ENCODE results near the gene LRRC4.

Gene LRRC4

DNA sequence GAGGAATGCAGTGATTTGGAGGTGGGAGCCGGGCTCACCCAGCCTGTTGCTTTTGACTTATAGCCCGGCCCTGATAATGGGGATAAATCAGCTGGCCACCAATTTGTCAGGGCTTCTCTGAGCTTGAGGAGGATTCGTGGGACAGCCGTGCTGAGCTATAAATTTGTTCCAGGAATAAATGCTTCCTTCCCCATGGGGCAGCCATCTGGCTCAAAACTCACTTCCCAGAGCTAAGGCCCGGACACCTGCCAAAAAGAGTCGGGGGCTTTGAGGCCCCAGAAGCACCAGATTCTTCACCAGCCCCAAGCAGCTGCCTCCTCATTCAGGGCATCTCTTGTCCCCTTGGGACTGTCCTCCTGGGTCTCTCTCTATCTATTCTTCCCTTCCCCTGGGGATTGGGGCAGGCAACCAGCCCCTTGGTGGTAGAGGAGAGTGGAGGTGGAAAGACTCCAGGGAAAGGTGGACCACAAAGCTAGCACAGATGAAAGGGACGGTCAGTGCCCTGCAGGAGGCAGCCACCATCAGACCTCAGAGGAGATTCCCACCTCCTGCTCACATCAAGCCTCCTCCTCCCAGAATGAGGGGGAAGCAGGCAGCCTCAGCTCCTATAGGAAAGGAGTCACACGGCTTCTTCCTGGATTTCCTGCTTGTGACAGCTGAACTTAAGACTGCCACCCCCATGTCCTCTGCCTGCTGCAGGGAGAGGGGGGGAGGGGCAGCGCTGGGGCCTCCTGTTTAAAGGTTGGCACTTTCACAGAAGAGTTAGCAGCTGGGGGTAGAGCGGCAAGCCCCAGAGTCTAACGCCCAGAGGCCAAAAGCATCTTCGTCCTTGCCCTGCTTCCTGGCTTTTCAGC lies 44.2 kb upstream of the LRRC4 start:
- POLR2A ChIA-PET: no interaction called here
- CTCF ChIA-PET: no interaction called here
- DNase-seq (ENCODE audit: extremely low spot score): no peak
- TF ChIP-seq FOXM1 (IDR thresholded peaks at IDR 0.05; ENCODE audit: borderline replicate concordance): no peak
- TF ChIP-seq HDGF (IDR thresholded peaks at IDR 0.05; ENCODE audit: borderline replicate concordance): no peak
- TF ChIP-seq FOXK2 (IDR thresholded peaks at IDR 0.05): no peak
- TF ChIP-seq, protein P1, sequence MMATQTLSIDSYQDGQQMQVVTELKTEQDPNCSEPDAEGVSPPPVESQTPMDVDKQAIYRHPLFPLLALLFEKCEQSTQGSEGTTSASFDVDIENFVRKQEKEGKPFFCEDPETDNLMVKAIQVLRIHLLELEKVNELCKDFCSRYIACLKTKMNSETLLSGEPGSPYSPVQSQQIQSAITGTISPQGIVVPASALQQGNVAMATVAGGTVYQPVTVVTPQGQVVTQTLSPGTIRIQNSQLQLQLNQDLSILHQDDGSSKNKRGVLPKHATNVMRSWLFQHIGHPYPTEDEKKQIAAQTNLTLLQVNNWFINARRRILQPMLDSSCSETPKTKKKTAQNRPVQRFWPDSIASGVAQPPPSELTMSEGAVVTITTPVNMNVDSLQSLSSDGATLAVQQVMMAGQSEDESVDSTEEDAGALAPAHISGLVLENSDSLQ (IDR thresholded peaks at IDR 0.05): no peak
- TF ChIP-seq NFRKB (IDR thresholded peaks at IDR 0.05): no peak
- no peak for TF ChIP-seq ARNT (IDR thresholded peaks at IDR 0.05)
- TF ChIP-seq SUZ12 (IDR thresholded peaks at IDR 0.05): no peak
- TF ChIP-seq TARDBP (IDR thresholded peaks at IDR 0.05): no peak
- TF ChIP-seq CTBP1 (IDR thresholded peaks at IDR 0.05; ENCODE audit: borderline replicate concordance): no peak

DNA sequence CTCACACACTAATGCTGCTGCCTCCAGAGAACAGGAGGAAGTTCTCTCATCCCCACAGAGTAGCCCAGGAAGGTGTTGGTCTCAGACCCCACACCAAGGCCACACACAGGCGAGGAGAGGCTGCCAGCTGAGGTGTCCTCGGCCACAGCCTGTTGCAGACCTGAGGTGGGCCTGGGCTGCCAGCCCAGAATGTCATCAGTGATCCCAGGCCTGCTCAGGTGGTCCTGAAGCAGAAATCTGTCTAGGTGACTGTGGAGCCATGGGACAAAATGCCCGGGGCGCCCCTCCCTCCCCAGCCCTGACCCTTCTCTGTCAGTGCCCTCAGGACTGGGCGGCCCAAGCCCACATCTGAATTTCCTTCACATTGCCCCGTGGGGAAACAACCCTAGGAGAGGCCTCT lies 43.5 kb upstream of the LRRC4 start:
- POLR2A ChIA-PET: no interaction called here
- CTCF ChIA-PET: no interaction called here
- no peak for DNase-seq (ENCODE audit: extremely low spot score)
- TF ChIP-seq SP1 (IDR thresholded peaks at IDR 0.05): no peak
- no peak for TF ChIP-seq L3MBTL2 (conservative IDR thresholded peaks at IDR 0.05)
- TF ChIP-seq NFRKB (IDR thresholded peaks at IDR 0.05): no peak
- no peak for TF ChIP-seq LEF1 (IDR thresholded peaks at IDR 0.05; ENCODE audit: borderline replicate concordance)
- no peak for TF ChIP-seq ZNF384 (IDR thresholded peaks at IDR 0.05)
- no peak for TF ChIP-seq HDGF (IDR thresholded peaks at IDR 0.05; ENCODE audit: borderline replicate concordance)
- no peak for TF ChIP-seq ARNT (IDR thresholded peaks at IDR 0.05)
- no peak for TF ChIP-seq FOXM1 (IDR thresholded peaks at IDR 0.05; ENCODE audit: borderline replicate concordance)
- TF ChIP-seq ELF4 (IDR thresholded peaks at IDR 0.05): no peak
- no peak for TF ChIP-seq SUZ12 (IDR thresholded peaks at IDR 0.05)

DNA sequence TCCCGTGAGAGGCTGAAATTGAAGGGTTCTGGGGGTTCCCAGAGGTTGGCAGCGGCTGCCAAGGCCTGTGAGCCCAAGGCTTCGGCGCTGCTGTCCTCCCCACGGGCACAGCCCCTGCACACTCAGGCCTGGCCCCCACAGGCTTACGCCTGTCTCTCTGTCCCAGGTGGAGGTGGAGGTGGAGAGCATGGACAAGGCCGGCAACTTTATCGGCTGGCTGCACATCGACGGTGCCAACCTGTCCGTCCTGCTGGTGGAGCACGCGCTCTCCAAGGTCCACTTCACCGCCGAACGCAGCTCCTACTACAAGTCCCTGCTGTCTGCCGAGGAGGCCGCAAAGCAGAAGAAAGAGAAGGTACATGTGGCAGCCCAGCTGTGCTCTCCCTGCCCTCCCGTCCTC lies 43.1 kb upstream of the LRRC4 start:
- no peak for DNase-seq (ENCODE audit: extremely low spot score)
- CTCF ChIA-PET: no interaction called here
- no peak for TF ChIP-seq LEF1 (IDR thresholded peaks at IDR 0.05; ENCODE audit: borderline replicate concordance)
- no peak for TF ChIP-seq FOXA1 (IDR thresholded peaks at IDR 0.05)
- no peak for TF ChIP-seq L3MBTL2 (conservative IDR thresholded peaks at IDR 0.05)
- no peak for TF ChIP-seq TARDBP (IDR thresholded peaks at IDR 0.05)
- TF ChIP-seq SP1 (IDR thresholded peaks at IDR 0.05): no peak
- TF ChIP-seq SUZ12 (IDR thresholded peaks at IDR 0.05): no peak
- no peak for TF ChIP-seq HDGF (IDR thresholded peaks at IDR 0.05; ENCODE audit: borderline replicate concordance)
- TF ChIP-seq ELF4 (IDR thresholded peaks at IDR 0.05): no peak
- no peak for TF ChIP-seq ZNF384 (IDR thresholded peaks at IDR 0.05)
- TF ChIP-seq ARNT (IDR thresholded peaks at IDR 0.05): no peak
- no peak for TF ChIP-seq BHLHE40 (IDR thresholded peaks at IDR 0.05; ENCODE audit: borderline replicate concordance)
- POLR2A ChIA-PET: no interaction called here

DNA sequence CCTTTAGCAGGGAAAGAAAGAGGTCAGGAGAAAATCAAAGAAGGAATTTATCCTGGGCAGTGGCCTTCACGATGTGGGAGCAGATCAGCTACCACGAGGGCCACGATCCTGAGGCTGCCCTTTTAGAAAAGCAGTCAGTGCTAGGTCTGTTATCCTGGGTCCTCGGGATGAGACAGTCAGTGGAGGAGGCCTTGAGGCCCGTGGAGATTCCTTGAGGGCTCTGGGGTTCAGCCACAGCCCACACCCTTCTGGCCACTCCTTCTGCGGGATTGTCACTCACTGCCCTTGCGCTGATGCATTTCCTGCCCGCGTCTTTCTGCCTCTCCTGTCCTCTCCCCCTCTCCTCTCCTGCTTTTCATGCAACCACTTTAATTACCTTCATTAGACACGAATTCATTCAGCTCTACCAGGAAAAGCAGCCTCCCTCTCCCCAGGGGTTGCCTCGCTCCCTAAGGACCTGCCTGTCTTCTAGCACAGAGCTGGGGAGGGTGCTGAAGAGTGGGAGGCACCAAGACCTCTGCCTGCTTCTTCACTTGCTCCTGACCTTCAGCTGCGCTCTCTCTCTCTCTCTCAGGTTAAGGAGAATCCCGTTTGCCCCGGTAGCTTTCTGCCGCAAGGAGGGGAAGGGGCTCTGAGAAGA lies 42.6 kb upstream of the LRRC4 start:
- no peak for TF ChIP-seq ZNF384 (IDR thresholded peaks at IDR 0.05)
- no peak for TF ChIP-seq FOXA1 (IDR thresholded peaks at IDR 0.05)
- CTCF ChIA-PET: no interaction called here
- DNase-seq (ENCODE audit: extremely low spot score): no peak
- POLR2A ChIA-PET: no interaction called here

DNA sequence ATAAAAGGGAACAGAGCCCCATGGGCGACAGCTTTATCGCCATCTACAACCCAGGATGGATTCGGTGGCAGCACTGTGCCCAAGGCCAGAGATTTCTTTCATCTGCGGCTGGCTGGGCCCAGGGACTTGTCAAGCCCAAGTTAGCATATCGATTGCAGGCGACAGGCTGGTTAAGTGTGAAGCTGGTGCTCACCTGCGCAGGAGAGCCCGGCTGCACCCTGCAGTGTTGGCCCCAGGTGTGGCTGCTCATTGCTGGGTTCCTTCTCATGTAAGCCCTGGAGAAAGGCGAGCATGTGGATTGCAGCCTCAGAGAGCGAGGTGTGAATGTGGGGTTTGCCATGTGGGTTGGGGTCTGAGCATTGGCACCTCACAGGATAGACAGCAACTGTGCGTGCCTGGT lies 40.6 kb upstream of the LRRC4 start:
- ChIA-PET CTCF (no interaction called here), POLR2A (no interaction called here)
- no peak for DNase-seq (ENCODE audit: extremely low spot score)
- TF ChIP-seq SUZ12 (IDR thresholded peaks at IDR 0.05): no peak
- TF ChIP-seq L3MBTL2 (conservative IDR thresholded peaks at IDR 0.05): no peak
- TF ChIP-seq CTBP1 (IDR thresholded peaks at IDR 0.05; ENCODE audit: borderline replicate concordance): no peak
- no peak for TF ChIP-seq BHLHE40 (IDR thresholded peaks at IDR 0.05; ENCODE audit: borderline replicate concordance)
- no peak for TF ChIP-seq SP1 (IDR thresholded peaks at IDR 0.05)
- no peak for TF ChIP-seq ZNF384 (IDR thresholded peaks at IDR 0.05)
- no peak for TF ChIP-seq FOXA1 (IDR thresholded peaks at IDR 0.05)
- no peak for TF ChIP-seq ELF4 (IDR thresholded peaks at IDR 0.05)
- no peak for TF ChIP-seq ARNT (IDR thresholded peaks at IDR 0.05)
- TF ChIP-seq FOXK2 (IDR thresholded peaks at IDR 0.05): no peak
- no peak for TF ChIP-seq FOXM1 (IDR thresholded peaks at IDR 0.05; ENCODE audit: borderline replicate concordance)
- TF ChIP-seq TARDBP (IDR thresholded peaks at IDR 0.05): no peak
- TF ChIP-seq LEF1 (IDR thresholded peaks at IDR 0.05; ENCODE audit: borderline replicate concordance): no peak

DNA sequence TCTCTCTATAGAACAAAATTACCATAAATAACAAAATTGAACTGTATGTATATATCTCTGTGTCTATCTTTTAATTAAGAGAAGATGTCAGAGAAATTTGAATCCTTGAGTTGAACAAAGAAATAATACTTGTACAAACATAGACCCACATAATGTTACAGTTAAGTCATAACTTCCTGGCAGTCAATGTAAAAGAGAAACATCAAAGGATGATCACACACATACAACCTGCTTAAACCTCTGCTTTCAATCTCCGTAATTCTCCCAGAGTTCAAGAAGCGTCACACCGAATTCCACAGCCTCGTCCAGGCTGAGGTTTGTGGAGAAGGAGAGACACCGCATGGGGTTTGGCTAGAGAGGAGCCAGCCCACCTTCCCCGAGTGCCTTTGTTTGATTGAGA lies 40.1 kb upstream of the LRRC4 start:
- TF ChIP-seq BHLHE40 (IDR thresholded peaks at IDR 0.05; ENCODE audit: borderline replicate concordance) (no peak), FOXK2 (IDR thresholded peaks at IDR 0.05) (no peak), SP1 (IDR thresholded peaks at IDR 0.05) (no peak), TARDBP (IDR thresholded peaks at IDR 0.05) (no peak), L3MBTL2 (conservative IDR thresholded peaks at IDR 0.05) (no peak), LEF1 (IDR thresholded peaks at IDR 0.05; ENCODE audit: borderline replicate concordance) (no peak), NFRKB (IDR thresholded peaks at IDR 0.05) (no peak), FOXM1 (IDR thresholded peaks at IDR 0.05; ENCODE audit: borderline replicate concordance) (no peak), CTBP1 (IDR thresholded peaks at IDR 0.05; ENCODE audit: borderline replicate concordance) (no peak)
- TF ChIP-seq, protein P1 (IDR thresholded peaks at IDR 0.05): no peak
- ChIA-PET POLR2A (no interaction called here), CTCF (no interaction called here)
- no peak for DNase-seq (ENCODE audit: extremely low spot score)
